ENCODE data around the gene BBS9.

BBS9 gene

GRCh38 chr7:33233659-33234058 is 104.3 kb downstream of the BBS9 start:
- no peak overlapping the region for H3K4me3 ChIP-seq (ENCODE audit: low read length)
- no peak for DNase-seq (ENCODE audit: low read depth)
- TF ChIP-seq, protein P1, sequence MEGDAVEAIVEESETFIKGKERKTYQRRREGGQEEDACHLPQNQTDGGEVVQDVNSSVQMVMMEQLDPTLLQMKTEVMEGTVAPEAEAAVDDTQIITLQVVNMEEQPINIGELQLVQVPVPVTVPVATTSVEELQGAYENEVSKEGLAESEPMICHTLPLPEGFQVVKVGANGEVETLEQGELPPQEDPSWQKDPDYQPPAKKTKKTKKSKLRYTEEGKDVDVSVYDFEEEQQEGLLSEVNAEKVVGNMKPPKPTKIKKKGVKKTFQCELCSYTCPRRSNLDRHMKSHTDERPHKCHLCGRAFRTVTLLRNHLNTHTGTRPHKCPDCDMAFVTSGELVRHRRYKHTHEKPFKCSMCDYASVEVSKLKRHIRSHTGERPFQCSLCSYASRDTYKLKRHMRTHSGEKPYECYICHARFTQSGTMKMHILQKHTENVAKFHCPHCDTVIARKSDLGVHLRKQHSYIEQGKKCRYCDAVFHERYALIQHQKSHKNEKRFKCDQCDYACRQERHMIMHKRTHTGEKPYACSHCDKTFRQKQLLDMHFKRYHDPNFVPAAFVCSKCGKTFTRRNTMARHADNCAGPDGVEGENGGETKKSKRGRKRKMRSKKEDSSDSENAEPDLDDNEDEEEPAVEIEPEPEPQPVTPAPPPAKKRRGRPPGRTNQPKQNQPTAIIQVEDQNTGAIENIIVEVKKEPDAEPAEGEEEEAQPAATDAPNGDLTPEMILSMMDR (IDR thresholded peaks at IDR 0.05; ENCODE audit: insufficient read depth, low read depth, low read length, missing control alignments): no peak

DNA sequence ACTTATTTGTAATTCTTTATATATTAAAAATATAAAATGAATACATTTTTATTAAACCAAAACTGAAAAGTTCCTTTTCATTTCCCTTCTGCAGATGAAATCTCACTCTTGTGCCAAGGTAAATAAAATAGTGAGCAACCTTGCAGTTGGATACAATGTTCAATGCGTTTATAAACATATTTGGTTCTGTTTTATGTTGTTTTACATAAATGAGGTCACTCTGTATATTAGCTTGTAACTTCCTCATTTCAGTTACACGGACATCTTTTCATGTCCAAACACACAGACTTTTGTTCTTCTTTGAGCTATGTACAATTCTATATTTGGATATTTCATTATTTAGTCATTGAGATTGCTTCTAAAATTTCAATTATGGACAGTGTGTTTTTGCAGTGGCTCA is 107.7 kb downstream of the BBS9 start:
- H3K4me3 ChIP-seq (ENCODE audit: low read length): no peak overlapping the region
- TF ChIP-seq, protein P1 (IDR thresholded peaks at IDR 0.05; ENCODE audit: insufficient read depth, low read depth, low read length, missing control alignments): no peak
- no peak for DNase-seq (ENCODE audit: low read depth)

DNA sequence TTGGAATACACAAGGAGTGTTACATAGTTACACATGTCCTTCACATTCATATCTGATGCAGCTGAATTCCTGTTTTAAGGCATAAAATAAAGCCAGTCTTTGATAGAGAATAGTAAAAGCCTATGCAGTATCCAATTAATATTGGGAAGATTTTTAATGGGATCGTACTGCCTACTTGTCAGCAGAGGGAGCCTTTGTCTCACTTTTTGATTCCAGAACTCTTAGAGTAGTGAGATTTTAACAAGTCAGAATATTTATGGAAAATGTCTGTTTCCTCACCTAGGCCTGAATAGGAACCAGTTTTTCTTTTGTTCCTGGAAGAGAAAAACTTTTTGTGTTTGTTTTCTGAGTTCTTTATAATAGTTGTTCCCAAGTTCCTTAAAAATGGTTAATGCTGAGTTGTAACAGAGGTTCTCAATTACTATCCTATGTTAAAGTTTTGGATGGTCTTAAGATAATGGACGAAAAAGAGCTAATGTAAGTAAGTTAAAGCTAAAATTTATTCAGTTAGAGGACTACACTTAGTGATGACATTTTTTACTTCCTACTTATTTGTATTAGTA is 114.0 kb downstream of the BBS9 start:
- no peak overlapping the region for H3K4me3 ChIP-seq (ENCODE audit: low read length)
- DNase-seq (ENCODE audit: low read depth): peak; percentile 60
- TF ChIP-seq, protein P1 (IDR thresholded peaks at IDR 0.05; ENCODE audit: insufficient read depth, low read depth, low read length, missing control alignments): peak; percentile 71

DNA sequence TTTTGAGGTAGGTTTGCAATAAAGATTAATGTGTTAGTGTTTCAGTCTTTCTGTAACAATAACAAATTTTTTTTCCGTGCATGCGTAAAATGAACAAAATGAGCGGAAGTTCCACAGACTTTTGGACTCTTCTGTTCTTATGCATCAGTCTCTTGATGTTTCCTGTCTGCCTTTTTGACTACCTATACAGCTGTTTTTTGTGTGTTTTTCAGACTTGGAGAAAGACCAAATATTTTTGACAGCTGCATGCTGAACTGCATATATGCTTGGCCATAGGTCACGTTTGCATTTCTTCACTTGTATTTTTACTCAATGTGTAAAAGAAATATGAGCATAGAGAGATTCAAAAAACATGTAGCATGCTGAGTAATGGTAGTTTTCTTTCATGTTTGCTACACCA is 119.3 kb downstream of the BBS9 start:
- no peak for DNase-seq (ENCODE audit: low read depth)
- H3K4me3 ChIP-seq (ENCODE audit: low read length): no peak overlapping the region
- TF ChIP-seq, protein P1 (IDR thresholded peaks at IDR 0.05; ENCODE audit: insufficient read depth, low read depth, low read length, missing control alignments): no peak

- TF ChIP-seq, protein P1 (IDR thresholded peaks at IDR 0.05; ENCODE audit: insufficient read depth, low read depth, low read length, missing control alignments): no peak
- no peak for DNase-seq (ENCODE audit: low read depth)
- H3K4me3 ChIP-seq (ENCODE audit: low read length): no peak overlapping the region
Observed at GRCh38 chr7:33250421-33250871, 121.1 kb downstream of the BBS9 start.

DNA sequence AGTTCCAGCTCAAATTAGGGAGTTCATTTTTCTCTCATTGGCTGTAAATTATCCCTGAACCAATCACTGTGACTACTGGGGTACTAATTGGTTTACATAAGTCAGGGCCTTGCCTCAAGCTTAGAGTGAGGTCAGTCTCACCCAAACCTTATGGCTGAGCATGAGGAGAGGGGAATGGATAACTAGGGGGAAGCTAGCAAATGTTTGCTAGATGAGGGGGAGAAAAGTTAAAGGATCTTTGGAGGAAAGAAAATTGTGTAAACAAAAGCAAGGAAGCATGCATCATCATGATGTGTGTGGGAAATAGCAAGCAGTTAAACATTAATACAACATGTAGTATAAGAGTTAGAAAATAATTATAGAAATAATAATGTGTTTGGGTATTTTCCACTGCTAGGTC is 121.9 kb downstream of the BBS9 start:
- H3K4me3 ChIP-seq (ENCODE audit: low read length): no peak overlapping the region
- DNase-seq (ENCODE audit: low read depth): no peak
- TF ChIP-seq, protein P1 (IDR thresholded peaks at IDR 0.05; ENCODE audit: insufficient read depth, low read depth, low read length, missing control alignments): no peak

DNA sequence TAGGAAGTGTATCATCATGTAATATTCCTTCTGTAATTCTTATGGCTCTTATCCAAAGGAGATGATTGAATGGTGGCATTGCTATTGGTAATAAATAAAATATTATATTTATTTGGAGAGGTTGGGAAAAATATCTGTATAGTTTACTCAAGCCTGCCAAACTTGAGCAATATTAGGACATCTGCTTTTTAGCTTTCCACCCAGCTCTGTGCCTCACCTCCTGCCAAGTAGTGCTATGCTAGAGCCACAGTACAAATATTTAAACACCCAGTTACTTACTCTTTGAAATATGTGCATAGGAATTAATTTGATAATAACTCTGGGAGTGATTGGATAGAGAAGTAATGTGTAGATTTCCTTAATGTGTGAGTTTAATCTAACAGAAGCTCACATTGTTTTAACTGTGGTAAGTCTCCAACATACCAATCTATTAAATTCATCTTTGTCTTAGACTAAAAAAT is 129.2 kb downstream of the BBS9 start:
- TF ChIP-seq, protein P1 (IDR thresholded peaks at IDR 0.05; ENCODE audit: insufficient read depth, low read depth, low read length, missing control alignments): no peak
- H3K4me3 ChIP-seq (ENCODE audit: low read length): no peak overlapping the region
- DNase-seq (ENCODE audit: low read depth): no peak
